GM21723 (cell line): Measurements from ENCODE around the gene PLEKHG5.
"Not testable (repeated sequence)": the region's sequence is repeated elsewhere in the genome, so short reads cannot be mapped to it uniquely, and the experiment has no call there.

Experiments used
- ATAC-seq: cut with Tn5 transposase; IDR thresholded peaks from one replicate; pipeline ENCODE4 v1.9.1; 2021; ENCODE audit warnings: mild to moderate bottlenecking, moderate library complexity; ENCODE audit not compliant: unreplicated experiment

Gene PLEKHG5

GRCh38 chr1:6464915-6465314, 26.6 kb downstream of the PLEKHG5 start:
- ATAC-seq, result no peak

DNA sequence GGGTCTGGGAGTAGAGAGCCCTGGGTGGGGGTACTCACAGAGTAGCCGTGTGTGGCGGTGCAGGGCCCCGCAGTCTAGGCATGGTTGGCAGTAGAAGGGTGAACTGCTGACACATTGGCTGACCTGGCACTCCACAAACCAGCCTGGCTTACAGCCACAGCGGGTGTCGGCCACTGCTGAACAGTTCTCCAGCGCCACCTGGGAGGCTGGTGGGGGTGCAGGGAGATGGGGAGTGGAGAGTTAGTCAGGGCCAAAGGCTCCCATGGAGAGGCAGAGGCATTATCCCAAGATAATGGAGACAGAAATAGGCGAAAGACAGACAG, 27.0 kb downstream of the PLEKHG5 start:
- ATAC-seq, result no peak

DNA sequence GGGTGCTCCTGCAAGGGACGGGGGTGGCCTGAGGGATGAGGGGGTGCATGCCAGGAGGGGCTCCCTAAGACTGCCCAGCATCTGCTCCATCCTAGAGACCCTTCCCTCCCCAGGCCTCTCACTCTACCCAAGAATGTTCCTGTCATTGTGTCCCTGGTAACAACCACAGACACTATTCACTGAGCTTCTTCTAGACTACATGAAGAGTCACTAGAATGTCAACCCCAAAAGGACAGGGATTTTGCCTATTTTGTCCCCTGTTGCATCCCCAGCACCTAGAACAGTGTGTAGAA, 28.4 kb downstream of the PLEKHG5 start:
- ATAC-seq, result no peak

GRCh38 chr1:6462412-6463119, 28.9 kb downstream of the PLEKHG5 start:
- ATAC-seq, result no peak

- no peak for ATAC-seq
Measured at GRCh38 chr1:6461538-6462411, 29.7 kb downstream of the PLEKHG5 start.

- ATAC-seq, result no peak
Measured at GRCh38 chr1:6461051-6461530, 30.4 kb downstream of the PLEKHG5 start.

- no peak for ATAC-seq
Measured at GRCh38 chr1:6460301-6461050, 31.0 kb downstream of the PLEKHG5 start.

DNA sequence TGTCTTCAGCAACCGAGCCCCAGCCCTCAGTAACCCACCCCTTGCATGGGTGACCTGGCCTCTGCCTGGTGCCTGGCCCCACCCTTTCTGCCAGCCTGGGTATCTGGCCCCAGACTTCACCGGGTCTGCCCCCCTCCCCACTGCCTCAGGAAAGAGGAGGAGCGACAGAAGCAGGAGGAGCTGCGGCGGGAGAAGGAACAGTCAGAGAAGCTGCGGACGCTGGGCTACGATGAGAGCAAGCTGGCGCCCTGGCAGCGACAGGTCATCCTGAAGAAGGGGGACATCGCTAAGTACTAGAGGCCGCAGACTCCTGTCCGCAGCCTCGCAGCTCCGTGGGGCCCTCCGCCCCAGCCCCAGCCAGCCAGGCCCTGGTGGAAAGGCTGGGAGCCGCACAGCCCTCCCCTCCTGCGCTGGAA, 31.6 kb downstream of the PLEKHG5 start:
- ATAC-seq, result no peak

DNA sequence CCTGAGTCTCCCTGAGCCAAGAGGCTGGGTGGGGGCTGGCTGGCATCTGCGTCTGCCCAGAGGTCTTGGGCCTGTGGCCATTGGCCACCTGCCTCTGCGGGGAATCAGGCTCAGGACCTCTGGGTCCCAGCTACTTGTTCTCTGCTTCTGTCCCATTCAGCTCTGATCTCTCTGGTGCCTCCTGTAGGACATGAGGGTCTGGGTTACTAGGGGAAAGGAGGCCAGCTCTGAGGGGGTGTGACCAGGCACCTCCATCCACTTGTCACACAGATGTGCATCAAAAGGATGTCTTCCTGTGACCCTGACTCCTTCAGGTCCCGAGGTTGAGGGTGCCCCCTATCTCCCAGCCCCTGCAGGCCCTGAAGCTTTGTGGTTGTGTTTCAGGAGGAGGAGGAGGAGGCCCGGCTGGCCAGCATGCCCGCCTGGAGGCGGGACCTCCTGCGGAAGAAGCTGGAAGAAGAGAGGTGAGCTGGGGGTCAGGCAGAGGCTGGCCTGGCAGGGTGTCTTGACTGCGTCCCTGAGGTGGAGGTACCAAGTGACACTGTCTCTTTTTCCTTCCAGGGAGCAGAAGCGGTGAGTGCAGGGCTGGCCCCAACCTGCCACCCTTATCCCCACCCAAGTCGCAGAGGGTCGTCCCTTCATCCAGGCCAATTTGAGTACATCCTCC, 34.5 kb downstream of the PLEKHG5 start:
- ATAC-seq, result no peak

DNA sequence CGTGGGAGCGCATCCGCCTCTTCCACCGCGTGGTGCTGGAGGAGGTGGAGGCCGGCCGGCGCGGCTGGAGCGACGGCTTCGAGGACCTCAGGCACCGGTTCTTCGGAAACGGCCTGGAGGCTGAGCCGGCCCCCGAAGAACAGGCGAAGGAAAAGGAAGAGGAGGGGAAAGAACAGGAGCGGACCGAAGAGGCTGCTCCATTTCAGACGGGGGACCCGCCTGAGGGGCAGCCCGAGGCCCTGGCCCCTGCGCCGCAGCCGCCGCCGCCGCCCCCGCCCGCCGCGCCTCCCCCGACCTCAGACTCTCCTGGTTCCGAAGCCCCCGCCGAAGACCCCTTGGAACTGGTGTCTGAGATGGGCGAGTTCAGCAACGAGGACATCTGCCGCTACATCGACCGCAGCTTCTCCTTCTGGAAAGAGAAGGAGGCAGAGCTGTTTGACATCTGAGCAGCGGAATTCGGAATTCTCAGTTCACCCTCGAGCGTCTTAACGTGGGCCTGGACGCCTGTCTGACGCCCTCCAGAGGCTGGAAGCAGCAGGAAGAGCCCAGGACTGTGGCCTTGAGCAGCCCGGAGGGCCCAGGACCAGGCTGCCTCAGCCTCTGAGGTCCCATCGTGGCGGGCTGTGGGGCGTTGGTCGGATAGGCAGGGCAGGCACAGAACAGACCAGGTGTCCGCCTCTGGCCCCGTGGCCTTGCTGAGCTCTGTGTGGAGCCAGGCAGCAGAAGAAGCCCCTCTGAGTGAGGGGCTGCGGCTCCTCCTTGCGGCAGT, 35.5 kb downstream of the PLEKHG5 start:
- not testable (repeated sequence) for ATAC-seq

DNA sequence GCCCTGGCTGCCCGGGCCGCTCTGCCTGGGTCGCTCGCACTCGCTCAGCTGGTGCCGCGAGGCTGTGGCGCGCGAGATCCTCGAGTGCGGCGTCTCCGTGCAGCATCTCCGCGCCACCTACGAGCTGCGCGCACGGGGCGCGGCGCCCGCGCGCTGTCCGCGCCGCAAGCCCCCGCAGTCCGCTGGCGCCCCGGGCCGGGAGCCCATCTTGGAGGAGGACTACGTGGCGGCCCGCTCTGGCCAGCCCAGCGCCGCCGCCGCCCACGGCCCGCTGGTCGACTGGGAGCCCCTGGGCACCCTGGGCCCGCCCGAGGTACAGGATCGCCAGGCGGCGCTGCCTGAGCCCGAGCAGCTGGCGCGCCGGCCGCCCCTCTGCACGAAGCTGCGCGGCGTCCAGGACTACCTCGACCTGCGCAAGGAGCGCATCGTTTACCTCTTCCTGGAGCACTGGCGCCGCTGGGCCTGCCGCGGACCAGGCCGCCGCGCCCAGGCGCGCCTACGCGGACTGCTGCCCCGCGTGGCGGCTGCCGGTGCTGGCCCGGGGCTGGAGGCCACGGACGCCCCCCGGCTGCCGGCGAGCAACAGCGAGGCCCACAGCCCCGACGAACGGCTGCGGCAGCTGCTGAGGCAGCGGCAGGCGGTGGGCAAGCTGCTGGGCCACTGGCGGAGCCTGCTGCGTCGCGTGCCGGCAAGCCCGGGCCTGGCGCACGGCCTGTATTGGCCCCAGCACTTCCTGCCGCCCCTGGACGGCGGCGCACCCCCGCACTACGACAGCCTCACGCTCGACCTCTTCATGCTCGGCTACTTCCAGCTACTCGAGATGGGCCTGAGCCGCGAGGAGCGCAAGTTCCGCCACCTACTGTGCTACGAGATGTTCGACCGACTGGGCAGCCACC, 36.4 kb downstream of the PLEKHG5 start:
- no peak for ATAC-seq

- ATAC-seq, result not testable (repeated sequence)
Measured at GRCh38 chr1:6453895-6454855, 37.3 kb downstream of the PLEKHG5 start.

DNA sequence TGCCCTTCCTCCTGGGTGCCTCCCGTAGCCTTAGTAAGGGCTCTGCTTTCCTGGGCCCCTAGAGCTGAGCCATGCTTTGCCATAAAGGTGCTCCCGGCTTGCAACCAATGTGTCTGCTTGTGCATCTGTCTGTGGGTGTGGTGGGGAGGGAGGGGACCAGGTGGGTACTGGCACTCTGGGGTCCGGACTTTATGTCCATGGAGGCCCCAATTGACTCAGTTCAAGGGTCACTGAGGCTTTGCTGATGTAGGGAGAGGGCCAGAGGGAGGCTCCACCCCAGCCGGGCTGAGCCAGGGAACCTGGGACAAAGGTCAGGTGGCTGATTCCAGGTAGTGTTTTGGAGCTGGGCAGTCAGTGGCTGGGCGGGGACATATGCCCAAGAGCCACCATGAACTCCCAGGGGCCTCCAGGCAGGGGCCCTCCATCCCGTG, 40.5 kb downstream of the PLEKHG5 start:
- no peak for ATAC-seq

- ATAC-seq, result not testable (repeated sequence)
Measured at GRCh38 chr1:6450486-6450885, 41.0 kb downstream of the PLEKHG5 start.

GRCh38 chr1:6450005-6450450, 41.4 kb downstream of the PLEKHG5 start:
- no peak for ATAC-seq

DNA sequence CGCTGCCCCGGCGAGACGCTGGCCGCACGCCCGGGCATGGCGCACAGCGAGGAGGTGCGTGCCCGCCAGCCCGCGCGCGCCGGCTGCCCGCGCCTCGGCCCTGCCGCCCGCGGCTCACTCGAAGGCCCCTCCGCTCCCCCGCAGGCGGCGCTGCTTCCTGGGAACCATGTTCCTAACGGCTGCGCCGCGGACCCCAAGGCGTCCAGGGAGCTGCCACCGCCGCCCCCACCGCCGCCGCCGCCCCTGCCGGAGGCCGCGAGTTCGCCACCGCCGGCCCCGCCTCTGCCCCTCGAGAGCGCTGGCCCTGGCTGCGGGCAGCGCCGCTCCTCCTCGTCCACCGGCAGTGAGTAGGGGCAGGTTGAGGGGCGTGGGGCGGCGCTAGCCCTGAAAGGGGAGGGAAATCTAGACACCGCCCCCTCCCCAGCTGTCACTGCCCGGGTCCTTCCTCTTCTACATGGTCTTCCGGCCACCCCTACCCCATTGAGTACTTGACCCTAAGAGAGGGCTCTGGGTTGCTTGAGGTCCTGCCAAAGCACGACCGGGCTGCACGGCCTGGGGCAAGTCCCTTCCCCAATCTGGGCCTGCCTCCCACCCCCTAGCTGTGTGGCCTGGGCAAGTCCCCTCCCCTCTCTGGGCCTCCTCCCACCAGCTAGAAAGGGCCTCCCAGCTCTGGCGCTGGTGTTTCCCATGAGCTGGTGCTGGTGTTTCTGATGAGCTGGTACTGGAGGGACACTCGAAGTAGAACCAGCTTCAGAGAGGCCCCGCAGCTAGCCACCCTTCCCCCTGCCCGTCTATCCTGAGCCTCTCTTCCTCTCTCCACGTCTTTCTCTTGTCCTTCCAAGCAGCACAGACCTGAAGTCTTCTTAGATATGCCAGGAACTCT, 42.5 kb downstream of the PLEKHG5 start:
- ATAC-seq, result no peak
